ENCODE measurements around the gene SLC8A1. TPM values are rescaled to one million over a fixed set of nuclear protein-coding genes. Genes with fewer than 3 reads are reported as not detected.

The SLC8A1 gene
- total RNA-seq, 1 experiment from 2014 or later = 1.7 TPM

- Histone ChIP-seq H3T11ph (ENCODE audit: low read length) (no peak overlapping the region), H2AFZ (ENCODE audit: low read length) (no peak overlapping the region), H3K23me2 (ENCODE audit: insufficient read length, low read depth, low read length, poor library complexity, severe bottlenecking) (no peaks in the 10 kb centered on the region), H4K20me1 (ENCODE audit: control insufficient read depth, insufficient read depth, insufficient read length) (no peaks in the 10 kb centered on the region), H2BK5ac (ENCODE audit: insufficient read length, low read length) (no peak overlapping the region), H2AK5ac (ENCODE audit: insufficient read length, low read length) (no peak overlapping the region), H3K14ac (ENCODE audit: insufficient read depth, low read length) (no peak overlapping the region), H2BK12ac (ENCODE audit: insufficient read length, low read depth, low read length) (no peak overlapping the region), H4K91ac (ENCODE audit: insufficient read length, low read depth, low read length) (no peak overlapping the region), H2BK15ac (ENCODE audit: low read depth, low read length) (no peak overlapping the region), H3K4ac (ENCODE audit: low read depth, low read length) (no peak overlapping the region), H2BK120ac (ENCODE audit: low read depth, low read length, poor library complexity, severe bottlenecking) (no peak overlapping the region), H3K79me2 (ENCODE audit: insufficient read depth, low read length) (no peaks in the 10 kb centered on the region), H3K18ac (ENCODE audit: insufficient read length, low read depth, low read length) (no peak overlapping the region), H3K27me3 (ENCODE audit: insufficient read depth, low read length) (no peaks in the 10 kb centered on the region), H3K9ac (ENCODE audit: extremely low read depth, insufficient read length, low read length) (no peak overlapping the region), H3K4me2 (ENCODE audit: insufficient read depth, insufficient read length, low read length) (no peak overlapping the region), H3K27ac (ENCODE audit: insufficient read length, low read depth, low read length) (no peak overlapping the region), H3K79me1 (ENCODE audit: insufficient read depth, low read depth, low read length, poor library complexity, severe bottlenecking) (no peaks in the 10 kb centered on the region), H3K56ac (ENCODE audit: insufficient read length, low read depth, low read length) (no peak overlapping the region), H3K9me3 (ENCODE audit: control insufficient read depth, low read depth, low read length) (no peaks in the 10 kb centered on the region), H4K8ac (replicated peaks; ENCODE audit: insufficient read length, low read depth, low read length) (no peak overlapping the region), H4K5ac (ENCODE audit: insufficient read length, low read depth, low read length) (no peak overlapping the region), H3K4me1 (ENCODE audit: insufficient read depth, low read length) (peaks cover 9% of the 10 kb centered on the region), H2BK20ac (ENCODE audit: low read depth, low read length, poor library complexity, severe bottlenecking) (no peak overlapping the region), H3K23ac (ENCODE audit: insufficient read length, low read depth, low read length) (no peak overlapping the region)
- no peak for DNase-seq
- H3K4me3 Mint-ChIP-seq = no peak overlapping the region
- peak overlapping the region in 1 of 3 experiments; percentile 55; a peak in 1 of 7 replicates for H3K27ac Mint-ChIP-seq
- H3K9me3 Mint-ChIP-seq = no peaks in the 10 kb centered on the region
- no peak for TF ChIP-seq CTCF (conservative IDR thresholded peaks at IDR 0.05)
- no peaks in the 10 kb centered on the region for H3K27me3 Mint-ChIP-seq (ENCODE audit: low read depth)
- WGBS (ENCODE audit: extremely low coverage, insufficient read length, low lambda C conversion rate) = no CpG with 5 or more reads among the region's 6 CpGs
- H3K4me1 Mint-ChIP-seq = peaks cover 9 to 18% of the 10 kb centered on the region in 2 experiments
- H3K36me3 Mint-ChIP-seq (ENCODE audit: insufficient read depth in 1 of 3, low read depth in 3 of 3) = no peaks in the 10 kb centered on the region
Measured at GRCh38 chr2:40300391-40300790, 151.5 kb downstream of the SLC8A1 start.

All from H9 (cell line).